ENCODE results near the gene OR5C1. TPM values are rescaled to one million over a fixed set of nuclear protein-coding genes. Genes with fewer than 3 reads are reported as not detected.

Gene OR5C1
- not detected in 2 replicates for total RNA-seq
- long read RNA-seq: 0 reads

DNA sequence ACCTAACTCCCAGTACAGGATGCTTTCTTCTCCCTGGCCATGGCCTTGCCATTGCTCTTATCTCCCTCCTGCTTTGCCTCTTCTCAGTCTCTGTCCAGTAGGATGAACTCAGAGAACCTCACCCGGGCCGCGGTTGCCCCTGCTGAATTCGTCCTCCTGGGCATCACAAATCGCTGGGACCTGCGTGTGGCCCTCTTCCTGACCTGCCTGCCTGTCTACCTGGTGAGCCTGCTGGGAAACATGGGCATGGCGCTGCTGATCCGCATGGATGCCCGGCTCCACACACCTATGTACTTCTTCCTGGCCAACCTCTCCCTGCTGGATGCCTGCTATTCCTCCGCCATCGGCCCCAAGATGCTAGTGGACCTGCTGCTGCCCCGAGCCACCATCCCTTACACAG is at the start of gene OR5C1:
TSS of gene OR5C1 (plus strand) at position 103 of the 400 bp plus-strand sequence. CDS start at position 103, 0 bp downstream.
- TF ChIP-seq, protein P1, sequence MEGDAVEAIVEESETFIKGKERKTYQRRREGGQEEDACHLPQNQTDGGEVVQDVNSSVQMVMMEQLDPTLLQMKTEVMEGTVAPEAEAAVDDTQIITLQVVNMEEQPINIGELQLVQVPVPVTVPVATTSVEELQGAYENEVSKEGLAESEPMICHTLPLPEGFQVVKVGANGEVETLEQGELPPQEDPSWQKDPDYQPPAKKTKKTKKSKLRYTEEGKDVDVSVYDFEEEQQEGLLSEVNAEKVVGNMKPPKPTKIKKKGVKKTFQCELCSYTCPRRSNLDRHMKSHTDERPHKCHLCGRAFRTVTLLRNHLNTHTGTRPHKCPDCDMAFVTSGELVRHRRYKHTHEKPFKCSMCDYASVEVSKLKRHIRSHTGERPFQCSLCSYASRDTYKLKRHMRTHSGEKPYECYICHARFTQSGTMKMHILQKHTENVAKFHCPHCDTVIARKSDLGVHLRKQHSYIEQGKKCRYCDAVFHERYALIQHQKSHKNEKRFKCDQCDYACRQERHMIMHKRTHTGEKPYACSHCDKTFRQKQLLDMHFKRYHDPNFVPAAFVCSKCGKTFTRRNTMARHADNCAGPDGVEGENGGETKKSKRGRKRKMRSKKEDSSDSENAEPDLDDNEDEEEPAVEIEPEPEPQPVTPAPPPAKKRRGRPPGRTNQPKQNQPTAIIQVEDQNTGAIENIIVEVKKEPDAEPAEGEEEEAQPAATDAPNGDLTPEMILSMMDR (IDR thresholded peaks at IDR 0.05): no peak
- Mint-ChIP-seq H3K9me3 (ENCODE audit: unreplicated experiment) (peaks cover 3% of the 10 kb centered on the region), H3K27me3 (ENCODE audit: unreplicated experiment) (peaks cover 22% of the 10 kb centered on the region), H3K27ac (ENCODE audit: unreplicated experiment) (no peak within 1 kb of the TSS), H3K4me1 (ENCODE audit: unreplicated experiment) (no peaks in the 10 kb centered on the region), H3K4me3 (ENCODE audit: unreplicated experiment) (no peak within 1 kb of the TSS), H3K36me3 (ENCODE audit: unreplicated experiment) (no peaks in the 10 kb centered on the region)
- DNase-seq (ENCODE audit: extremely low spot score, unreplicated experiment): peak; percentile 79

DNA sequence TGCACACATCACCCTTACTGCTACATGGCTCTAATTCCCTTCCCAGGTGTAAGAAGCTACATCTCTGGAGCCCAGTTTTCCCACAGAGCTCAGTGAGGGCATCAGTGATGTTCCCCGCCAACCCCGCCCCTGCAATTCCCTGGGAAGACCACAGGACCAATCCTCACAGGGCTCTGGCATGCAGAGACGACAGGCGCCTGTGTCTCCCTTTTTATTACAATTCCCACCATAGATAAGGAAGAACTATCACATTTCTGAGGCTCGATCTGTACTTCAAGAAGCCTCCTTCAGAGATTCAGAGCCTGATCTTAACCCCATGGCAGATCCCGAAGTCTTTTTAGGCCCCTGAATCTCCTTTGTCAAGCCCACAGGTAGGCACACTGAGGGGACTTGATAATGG is 46.7 kb upstream of the OR5C1 start, which contains the start of gene OR1L6:
TSS of gene OR1L6 (plus strand) at position 301 of the 400 bp plus-strand sequence. CDS start 7,545 bp downstream, outside the sequence.
- Mint-ChIP-seq H3K4me3 (ENCODE audit: unreplicated experiment) (no peak within 1 kb of the TSS), H3K36me3 (ENCODE audit: unreplicated experiment) (no peaks in the 10 kb centered on the region), H3K27ac (ENCODE audit: unreplicated experiment) (no peak within 1 kb of the TSS), H3K9me3 (ENCODE audit: unreplicated experiment) (peaks cover 4% of the 10 kb centered on the region), H3K4me1 (ENCODE audit: unreplicated experiment) (no peaks in the 10 kb centered on the region), H3K27me3 (ENCODE audit: unreplicated experiment) (peaks cover 13% of the 10 kb centered on the region)
- no peak for DNase-seq (ENCODE audit: extremely low spot score, unreplicated experiment)
- TF ChIP-seq, protein P1 (IDR thresholded peaks at IDR 0.05): no peak

GRCh38 chr9:122754825-122755224 is 33.9 kb upstream of the OR5C1 start:
- Mint-ChIP-seq H3K9me3 (ENCODE audit: unreplicated experiment) (peaks cover 27% of the 10 kb centered on the region), H3K27ac (ENCODE audit: unreplicated experiment) (no peak overlapping the region), H3K27me3 (ENCODE audit: unreplicated experiment) (peaks cover 19% of the 10 kb centered on the region), H3K36me3 (ENCODE audit: unreplicated experiment) (no peaks in the 10 kb centered on the region), H3K4me3 (ENCODE audit: unreplicated experiment) (no peak overlapping the region), H3K4me1 (ENCODE audit: unreplicated experiment) (no peaks in the 10 kb centered on the region)
- DNase-seq (ENCODE audit: extremely low spot score, unreplicated experiment): no peak
- TF ChIP-seq, protein P1 (IDR thresholded peaks at IDR 0.05): no peak

DNA sequence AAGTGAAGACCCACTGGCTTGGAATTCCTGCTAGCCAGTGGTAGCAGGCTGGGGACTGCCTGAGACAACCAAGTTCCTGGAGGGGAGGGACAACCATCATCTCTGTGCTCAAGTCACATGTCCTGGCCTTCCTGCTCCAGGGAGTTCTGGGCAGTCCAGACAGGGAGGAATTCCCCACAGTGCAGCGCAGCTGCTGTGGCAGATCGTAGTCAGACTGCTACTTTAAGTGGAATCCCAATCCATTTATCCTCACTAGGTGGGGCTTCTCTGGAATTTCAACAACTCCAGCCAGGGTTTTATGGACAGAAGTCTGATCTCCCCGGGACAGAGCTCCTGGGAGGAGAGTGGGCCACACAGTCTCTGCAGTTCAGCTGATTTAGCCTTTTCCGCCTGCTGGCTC is 20.9 kb upstream of the OR5C1 start:
- no peak overlapping the region for H3K27ac Mint-ChIP-seq (ENCODE audit: unreplicated experiment)
- H3K4me1 Mint-ChIP-seq (ENCODE audit: unreplicated experiment): no peaks in the 10 kb centered on the region
- no peaks in the 10 kb centered on the region for H3K36me3 Mint-ChIP-seq (ENCODE audit: unreplicated experiment)
- H3K9me3 Mint-ChIP-seq (ENCODE audit: unreplicated experiment): peaks cover 31% of the 10 kb centered on the region
- no peak overlapping the region for H3K4me3 Mint-ChIP-seq (ENCODE audit: unreplicated experiment)
- no peak for DNase-seq (ENCODE audit: extremely low spot score, unreplicated experiment)
- H3K27me3 Mint-ChIP-seq (ENCODE audit: unreplicated experiment): peaks cover 15% of the 10 kb centered on the region
- TF ChIP-seq, protein P1 (IDR thresholded peaks at IDR 0.05): no peak

DNA sequence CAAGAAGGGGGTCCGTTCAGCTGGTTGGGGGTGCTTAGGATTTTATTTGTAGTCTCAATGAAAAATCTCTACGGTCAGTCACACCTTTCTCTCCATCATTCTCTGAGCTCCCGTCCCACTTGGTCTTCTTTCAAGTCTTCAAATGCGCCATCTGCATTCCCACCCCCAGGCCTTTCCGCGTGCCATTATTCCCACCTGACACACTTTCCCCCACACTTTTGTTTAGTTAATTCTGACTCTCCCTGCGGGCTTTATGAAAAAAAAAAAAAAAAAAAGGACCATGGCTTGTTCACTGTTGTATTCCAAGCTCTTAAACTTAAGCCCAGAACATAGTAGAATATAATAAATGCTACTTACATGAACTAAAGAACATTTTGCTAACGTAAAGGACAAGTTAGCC is 11.7 kb upstream of the OR5C1 start:
- peaks cover 17% of the 10 kb centered on the region for H3K27me3 Mint-ChIP-seq (ENCODE audit: unreplicated experiment)
- TF ChIP-seq, protein P1 (IDR thresholded peaks at IDR 0.05): no peak
- no peak overlapping the region for H3K4me3 Mint-ChIP-seq (ENCODE audit: unreplicated experiment)
- DNase-seq (ENCODE audit: extremely low spot score, unreplicated experiment): no peak
- H3K9me3 Mint-ChIP-seq (ENCODE audit: unreplicated experiment): peaks cover 5% of the 10 kb centered on the region
- no peaks in the 10 kb centered on the region for H3K4me1 Mint-ChIP-seq (ENCODE audit: unreplicated experiment)
- no peaks in the 10 kb centered on the region for H3K36me3 Mint-ChIP-seq (ENCODE audit: unreplicated experiment)
- no peak overlapping the region for H3K27ac Mint-ChIP-seq (ENCODE audit: unreplicated experiment)

All from osteocyte (in vitro differentiated cells).